Measurements from ENCODE around the gene RPL32. TPM values are rescaled to one million over a fixed set of nuclear protein-coding genes. Genes with fewer than 3 reads are reported as not detected.

The RPL32 gene
- total RNA-seq, 1 experiment from 2014 or later, result 2,021 TPM

DNA sequence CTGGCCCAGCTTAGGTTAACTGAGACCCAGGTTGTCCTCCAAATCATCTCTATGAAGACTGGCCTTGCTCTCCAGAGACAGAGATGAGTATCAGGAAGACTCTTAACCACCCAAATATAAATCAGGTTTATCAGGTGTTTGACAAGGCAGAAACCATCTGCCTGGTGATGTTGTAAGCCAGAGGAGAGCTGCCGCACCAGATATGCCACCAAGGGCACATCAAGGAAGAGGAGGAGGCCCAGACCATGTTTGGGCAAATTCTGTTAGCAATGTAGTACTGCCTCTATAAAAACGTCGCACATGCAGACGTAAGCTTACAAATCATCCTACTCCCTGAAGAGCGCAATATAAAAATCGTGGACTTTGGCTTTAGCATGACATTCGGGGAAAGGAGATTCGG, 21.0 kb upstream of the RPL32 start:
- no peak overlapping the region for H2BK20ac ChIP-seq (ENCODE audit: low read depth, low read length, poor library complexity, severe bottlenecking)
- H2BK5ac ChIP-seq (ENCODE audit: insufficient read length, low read length), result no peak overlapping the region
- no peaks in the 10 kb centered on the region for H3K79me1 ChIP-seq (ENCODE audit: insufficient read depth, low read depth, low read length, poor library complexity, severe bottlenecking)
- no peak overlapping the region for H2BK12ac ChIP-seq (ENCODE audit: insufficient read length, low read depth, low read length)
- H3K14ac ChIP-seq (ENCODE audit: insufficient read depth, low read length), result no peak overlapping the region
- H4K20me1 ChIP-seq (ENCODE audit: control insufficient read depth, insufficient read depth, insufficient read length), result no peaks in the 10 kb centered on the region
- no peak overlapping the region for H2AK5ac ChIP-seq (ENCODE audit: insufficient read length, low read length)
- H3K4ac ChIP-seq (ENCODE audit: low read depth, low read length), result no peak overlapping the region
- peaks cover 48% of the 10 kb centered on the region for H3K27me3 Mint-ChIP-seq (ENCODE audit: low read depth)
- no peak overlapping the region for H3K4me2 ChIP-seq (ENCODE audit: insufficient read depth, insufficient read length, low read length)
- no peak overlapping the region for H2BK120ac ChIP-seq (ENCODE audit: low read depth, low read length, poor library complexity, severe bottlenecking)
- no peak overlapping the region for H3K27ac ChIP-seq (ENCODE audit: insufficient read length, low read depth, low read length)
- no peak overlapping the region for H4K8ac ChIP-seq (replicated peaks; ENCODE audit: insufficient read length, low read depth, low read length)
- H3K27me3 ChIP-seq (ENCODE audit: insufficient read depth, low read length), result no peaks in the 10 kb centered on the region
- H4K5ac ChIP-seq (ENCODE audit: insufficient read length, low read depth, low read length), result no peak overlapping the region
- TF ChIP-seq, protein P1, sequence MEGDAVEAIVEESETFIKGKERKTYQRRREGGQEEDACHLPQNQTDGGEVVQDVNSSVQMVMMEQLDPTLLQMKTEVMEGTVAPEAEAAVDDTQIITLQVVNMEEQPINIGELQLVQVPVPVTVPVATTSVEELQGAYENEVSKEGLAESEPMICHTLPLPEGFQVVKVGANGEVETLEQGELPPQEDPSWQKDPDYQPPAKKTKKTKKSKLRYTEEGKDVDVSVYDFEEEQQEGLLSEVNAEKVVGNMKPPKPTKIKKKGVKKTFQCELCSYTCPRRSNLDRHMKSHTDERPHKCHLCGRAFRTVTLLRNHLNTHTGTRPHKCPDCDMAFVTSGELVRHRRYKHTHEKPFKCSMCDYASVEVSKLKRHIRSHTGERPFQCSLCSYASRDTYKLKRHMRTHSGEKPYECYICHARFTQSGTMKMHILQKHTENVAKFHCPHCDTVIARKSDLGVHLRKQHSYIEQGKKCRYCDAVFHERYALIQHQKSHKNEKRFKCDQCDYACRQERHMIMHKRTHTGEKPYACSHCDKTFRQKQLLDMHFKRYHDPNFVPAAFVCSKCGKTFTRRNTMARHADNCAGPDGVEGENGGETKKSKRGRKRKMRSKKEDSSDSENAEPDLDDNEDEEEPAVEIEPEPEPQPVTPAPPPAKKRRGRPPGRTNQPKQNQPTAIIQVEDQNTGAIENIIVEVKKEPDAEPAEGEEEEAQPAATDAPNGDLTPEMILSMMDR (conservative IDR thresholded peaks at IDR 0.05), result no peak
- H3K4me1 Mint-ChIP-seq, result no peaks in the 10 kb centered on the region
- no peaks in the 10 kb centered on the region for H3K9me3 ChIP-seq (ENCODE audit: control insufficient read depth, low read depth, low read length)
- H3K23ac ChIP-seq (ENCODE audit: insufficient read length, low read depth, low read length), result no peak overlapping the region
- H3K23me2 ChIP-seq (ENCODE audit: insufficient read length, low read depth, low read length, poor library complexity, severe bottlenecking), result no peaks in the 10 kb centered on the region
- H2BK15ac ChIP-seq (ENCODE audit: low read depth, low read length), result no peak overlapping the region
- peaks cover 8 to 9% of the 10 kb centered on the region in 2 experiments for H3K9me3 Mint-ChIP-seq
- no peak overlapping the region for H4K91ac ChIP-seq (ENCODE audit: insufficient read length, low read depth, low read length)
- no peak overlapping the region for H3K9ac ChIP-seq (ENCODE audit: extremely low read depth, insufficient read length, low read length)
- WGBS (ENCODE audit: extremely low coverage, insufficient read length, low lambda C conversion rate), result no CpG with 5 or more reads among the region's 8 CpGs
- no peaks in the 10 kb centered on the region for H3K4me1 ChIP-seq (ENCODE audit: insufficient read depth, low read length)
- H3T11ph ChIP-seq (ENCODE audit: low read length), result no peak overlapping the region
- H3K18ac ChIP-seq (ENCODE audit: insufficient read length, low read depth, low read length), result no peak overlapping the region
- no peak for DNase-seq
- H3K27ac Mint-ChIP-seq, result no peak overlapping the region
- no peak overlapping the region for H3K4me3 Mint-ChIP-seq
- peaks cover 0 to 2% (median 0%) of the 10 kb centered on the region in 3 experiments; a peak in 1 of 7 replicates for H3K36me3 Mint-ChIP-seq (ENCODE audit: insufficient read depth in 1 of 3, low read depth in 3 of 3)
- no peak overlapping the region for H2AFZ ChIP-seq (ENCODE audit: low read length)
- H3K56ac ChIP-seq (ENCODE audit: insufficient read length, low read depth, low read length), result no peak overlapping the region
- H3K79me2 ChIP-seq (ENCODE audit: insufficient read depth, low read length), result no peaks in the 10 kb centered on the region
